GM21447 (cell line): ENCODE results near the gene MPEG1.
A peak's percentile ranks its signal among the peaks of the same experiment; 100 is the strongest.

Experiments
- ATAC-seq: cut with Tn5 transposase; IDR thresholded peaks from one replicate; pipeline ENCODE4 v1.9.1; 2021; ENCODE audit not compliant: unreplicated experiment

The MPEG1 gene

GRCh38 chr11:59218319-59218718, 5.6 kb upstream of the MPEG1 start:
- no peak for ATAC-seq

GRCh38 chr11:59216641-59217564, 4.2 kb upstream of the MPEG1 start:
- peak; percentile 88 for ATAC-seq

- no peak for ATAC-seq
These were observed 1.6 kb upstream of the MPEG1 start for GRCh38 chr11:59214141-59214893.

- ATAC-seq = no peak
These were observed 505 bp downstream of the MPEG1 start for GRCh38 chr11:59212222-59212621.

GRCh38 chr11:59208956-59209355, 3.8 kb downstream of the MPEG1 start:
- no peak for ATAC-seq

- ATAC-seq = peak; percentile 59
These were observed 4.7 kb downstream of the MPEG1 start for GRCh38 chr11:59207988-59208451.

- ATAC-seq = no peak
These were observed 6.1 kb downstream of the MPEG1 start for GRCh38 chr11:59206635-59207034.

GRCh38 chr11:59205648-59206047, 7.1 kb downstream of the MPEG1 start:
- no peak for ATAC-seq

GRCh38 chr11:59204746-59205145, 8.0 kb downstream of the MPEG1 start:
- no peak for ATAC-seq

- no peak for ATAC-seq
These were observed 11.4 kb downstream of the MPEG1 start for GRCh38 chr11:59201353-59201752.

- no peak for ATAC-seq
These were observed 12.3 kb downstream of the MPEG1 start for GRCh38 chr11:59200423-59200746.

GRCh38 chr11:59199546-59200422, 12.9 kb downstream of the MPEG1 start:
- peak; percentile 55 for ATAC-seq

- no peak for ATAC-seq
These were observed 14.0 kb downstream of the MPEG1 start for GRCh38 chr11:59198726-59199125.

GRCh38 chr11:59197991-59198390, 14.7 kb downstream of the MPEG1 start:
- ATAC-seq = no peak

GRCh38 chr11:59196777-59197176, 15.9 kb downstream of the MPEG1 start:
- ATAC-seq = no peak

- no peak for ATAC-seq
These were observed 17.1 kb downstream of the MPEG1 start for GRCh38 chr11:59195586-59195985.

GRCh38 chr11:59193587-59194130, 19.1 kb downstream of the MPEG1 start:
- no peak for ATAC-seq

GRCh38 chr11:59192446-59193020, 20.2 kb downstream of the MPEG1 start:
- no peak for ATAC-seq

GRCh38 chr11:59191890-59192289, 20.8 kb downstream of the MPEG1 start:
- ATAC-seq = no peak

- ATAC-seq = no peak
These were observed 21.6 kb downstream of the MPEG1 start for GRCh38 chr11:59191095-59191494.
